ENCODE results near the gene HTN3.
"Not testable (repeated sequence)": the region's sequence is repeated elsewhere in the genome, so short reads cannot be mapped to it uniquely, and the experiment has no call there.

The HTN3 gene

GRCh38 chr4:70028159-70028558 lies at the start of gene HTN3:
HTN3 (plus strand) TSS chr4:70028459; CDS start chr4:70030741, 2,282 bp downstream.
- not testable (repeated sequence) for ATAC-seq

GRCh38 chr4:69984030-69984443 lies 44.2 kb upstream of the HTN3 start:
- peak in 1 of 2 donors; percentile 9 for ATAC-seq

GRCh38 chr4:69986663-69987062 lies 41.6 kb upstream of the HTN3 start:
- ATAC-seq: no peak

GRCh38 chr4:69991016-69991415 lies 37.2 kb upstream of the HTN3 start:
- ATAC-seq: no peak

GRCh38 chr4:69994782-69995181 lies 33.5 kb upstream of the HTN3 start:
- no peak for ATAC-seq

GRCh38 chr4:69995526-69996016 lies 32.7 kb upstream of the HTN3 start, which contains the start of gene STATH:
STATH (plus strand) TSS chr4:69995966; CDS start chr4:69998438, 2,472 bp downstream.
- ATAC-seq: no peak

- ATAC-seq: no peak
Observed at GRCh38 chr4:69999420-69999819, 28.8 kb upstream of the HTN3 start.

- no peak for ATAC-seq
Observed at GRCh38 chr4:70000711-70001110, 27.5 kb upstream of the HTN3 start.

GRCh38 chr4:70002507-70002906 lies 25.8 kb upstream of the HTN3 start:
- no peak for ATAC-seq

- ATAC-seq: no peak
Observed at GRCh38 chr4:70008771-70009170, 19.5 kb upstream of the HTN3 start.

GRCh38 chr4:70019006-70019405 lies 9.3 kb upstream of the HTN3 start:
- not testable (repeated sequence) for ATAC-seq

GRCh38 chr4:70023218-70023617 lies 5.0 kb upstream of the HTN3 start:
- no peak for ATAC-seq

GRCh38 chr4:70027011-70027410 lies 1.2 kb upstream of the HTN3 start:
- ATAC-seq: no peak

- ATAC-seq: not testable (repeated sequence)
Observed at GRCh38 chr4:70037559-70037958, 9.3 kb downstream of the HTN3 start.

GRCh38 chr4:70039928-70040327 lies 11.7 kb downstream of the HTN3 start:
- ATAC-seq: not testable (repeated sequence)

GRCh38 chr4:70041652-70042286 lies 13.5 kb downstream of the HTN3 start:
- no peak for ATAC-seq

GRCh38 chr4:70050138-70050537 lies 21.9 kb downstream of the HTN3 start, which contains the start of gene HTN1:
HTN1 (plus strand) TSS chr4:70050438; CDS start chr4:70053077, 2,639 bp downstream.
- ATAC-seq: not testable (repeated sequence)

GRCh38 chr4:70056534-70056933 lies 28.3 kb downstream of the HTN3 start:
- not testable (repeated sequence) for ATAC-seq

- no peak for ATAC-seq
Observed at GRCh38 chr4:70057651-70058050, 29.4 kb downstream of the HTN3 start.

- ATAC-seq: no peak
Observed at GRCh38 chr4:70059149-70059548, 30.9 kb downstream of the HTN3 start.

- ATAC-seq: no peak
Observed at GRCh38 chr4:70062000-70062399, 33.7 kb downstream of the HTN3 start.

- no peak for ATAC-seq
Observed at GRCh38 chr4:70080205-70080604, 51.9 kb downstream of the HTN3 start.

Measured in activated CD4-positive, CD25-positive, alpha-beta regulatory T cell treated with anti-CD3 and anti-CD28 coated beads, Interleukin-2, amount 50 U/mL, for 24 hours (primary cell).